HepG2 (cell line): Measurements from ENCODE around the gene PHKB. TPM values are rescaled to one million over a fixed set of nuclear protein-coding genes. Genes with fewer than 3 reads are reported as not detected.

ENCODE experiments used
- ATAC-seq: fragments of 200-7000 bp; cut with Tn5 transposase; 3 replicates; pipeline ENCODE4 v1.9.1; 2020; ENCODE audit warnings: mild to moderate bottlenecking, moderate library complexity
- BruUV-seq: library from RNA; stranded (reverse); fragments of 400-500 nt; replicated peaks from 2 replicates; lab custom pipeline; 2021; lab: Mats Ljungman, UMichigan
- CTCF ChIA-PET: fragments of 300-600 bp; formaldehyde crosslinking; extraction: SDS; loops from one replicate; lab custom pipeline; 2021; ENCODE audit warnings: low total read pairs, inconsistent platforms, low intra/inter-chr PET ratio; lab: Yijun Ruan, JAX
- POLR2A ChIA-PET: fragments of 350-600 bp; sonication (Branson Sonifier 250); formaldehyde crosslinking; loops from one replicate; lab custom pipeline; 2020; ENCODE audit warnings: antibody characterized with exemption, inconsistent platforms; lab: Yijun Ruan, JAX
- DNase-seq: peaks from one replicate; pipeline ENCODE4 v3.0.0-alpha.2; 2015; ENCODE audit warnings: low spot score
- FAIRE-seq: peaks from 3 replicates; lab custom pipeline; 2011; peaks lifted over from hg19 to GRCh38; lab: Jason Lieb, UNC
- H2AFZ ChIP-seq: one replicate; pipeline ENCODE4 v1.6.1; 2011; ENCODE audit warnings: low read length, inconsistent platforms
- H3K27ac ChIP-seq: fragments of 300-600 bp; 3 replicates; pipeline ENCODE4 v1.8.0; 2011; ENCODE audit warnings: mixed run types, mild to moderate bottlenecking, mixed read lengths, low read length, inconsistent platforms; ENCODE audit not compliant: insufficient read depth; ENCODE audit errors: extremely low read length
- H3K27me3 ChIP-seq, 2 experiments: fragments of 200-600 bp in 1 of 2; 2 replicates in 1 of 2; 3 replicates in 1 of 2; pipeline versions ENCODE4 v1.6.0 to v1.8.0; 2011; ENCODE audit warnings: low read length in 2 of 2, mild to moderate bottlenecking in 2 of 2, moderate library complexity in 2 of 2, inconsistent platforms in 1 of 2; ENCODE audit not compliant: insufficient read depth in 2 of 2, control insufficient read depth in 1 of 2
- H3K36me3 ChIP-seq, 2 experiments: fragments of 200-600 bp in 1 of 2; replicated peaks in 1 of 2; 2 replicates in 1 of 2; 3 replicates in 1 of 2; pipeline versions ENCODE4 v1.5.1 to v1.8.0; 2011; ENCODE audit warnings: low read length in 2 of 2, inconsistent platforms in 1 of 2; ENCODE audit not compliant: insufficient read depth in 2 of 2, control insufficient read depth in 1 of 2
- H3K4me1 ChIP-seq: 2 replicates; pipeline ENCODE4 v1.5.1; 2012; ENCODE audit warnings: low read length, inconsistent platforms; ENCODE audit not compliant: insufficient read depth
- H3K4me2 ChIP-seq: 2 replicates; pipeline ENCODE4 v1.6.0; 2011; ENCODE audit warnings: low read depth, low read length, inconsistent platforms
- H3K4me3 ChIP-seq, 3 experiments: fragments of 200-600 bp in 1 of 3; sonication (generic), shearing (Covaris generic) in 1 of 3; replicated peaks in 1 of 3; 2 replicates each; pipeline ENCODE4 v1.5.1; 2011 to 2016; ENCODE audit warnings: low read length in 3 of 3, inconsistent platforms in 2 of 3, low read depth in 2 of 3, mild to moderate bottlenecking in 2 of 3, control low read depth in 1 of 3, mixed read lengths in 1 of 3; ENCODE audit not compliant: insufficient read depth in 1 of 3
- H3K79me2 ChIP-seq: one replicate; pipeline ENCODE4 v1.6.1; 2011; ENCODE audit warnings: low read length, inconsistent platforms; ENCODE audit not compliant: insufficient read depth
- H3K9ac ChIP-seq: 2 replicates; pipeline ENCODE4 v1.6.0; 2011; ENCODE audit warnings: mild to moderate bottlenecking, low read depth, low read length, inconsistent platforms; ENCODE audit not compliant: insufficient read depth
- H3K9me3 ChIP-seq: 2 replicates; pipeline ENCODE4 v1.5.1; 2012; ENCODE audit warnings: mild to moderate bottlenecking, low read length
- H4K20me1 ChIP-seq: 2 replicates; pipeline ENCODE4 v1.6.0; 2011; ENCODE audit warnings: inconsistent platforms, mild to moderate bottlenecking, low read length, moderate library complexity; ENCODE audit not compliant: insufficient read depth
- ATF4 ChIP-seq, 2 experiments: fragments of 450-650 bp in 1 of 2; sonication (generic) in 1 of 2; formaldehyde crosslinking; IDR thresholded peaks; 2 replicates each; pipeline versions ENCODE4 v1.5.0 to v1.8.0; 2020 to 2022; ENCODE audit warnings: mild to moderate bottlenecking in 1 of 2, missing genetic modification reagents in 1 of 2
- EZH2 ChIP-seq: conservative IDR thresholded peaks from 2 replicates; pipeline ENCODE4 v1.6.1; 2012; ENCODE audit warnings: mild to moderate bottlenecking, low read depth, low read length, moderate library complexity
- HNRNPLL ChIP-seq: fragments of 200-400 bp; formaldehyde crosslinking; IDR thresholded peaks from 2 replicates; pipeline ENCODE4 v1.6.1; 2017; ENCODE audit warnings: mild to moderate bottlenecking, low read depth, low read length; ENCODE audit not compliant: poor library complexity, severe bottlenecking
- MAX ChIP-seq: IDR thresholded peaks from 2 replicates; pipeline ENCODE4 v1.6.1; 2012; ENCODE audit warnings: inconsistent platforms
- RBAK ChIP-seq: sonication (generic); formaldehyde crosslinking; IDR thresholded peaks from 2 replicates; pipeline ENCODE4 v1.5.1; 2020; ENCODE audit warnings: mild to moderate bottlenecking, missing genetic modification reagents
- ZFX ChIP-seq: sonication (generic); formaldehyde crosslinking; IDR thresholded peaks from 2 replicates; pipeline ENCODE4 v1.4.0; 2020; ENCODE audit warnings: mild to moderate bottlenecking, low read depth, missing genetic modification reagents, moderate library complexity
- ZNF644 ChIP-seq: IDR thresholded peaks from 2 replicates; pipeline ENCODE4 v1.6.1; 2016; ENCODE audit warnings: low read depth
- WGBS: methylation state at CpG from one replicate; pipeline ENCODE4 v1.1.6; 2017; ENCODE audit warnings: low lambda C conversion rate; 5-methylcytosine and 5-hydroxymethylcytosine counted together
- in situ Hi-C: cut with HindIII; loops from 2 replicates; pipeline ENCODE4 v1.10.0; 2017; ENCODE audit warnings: low pct_unique_long_range_greater_than_20kb; ENCODE audit not compliant: extremely low pct_ligation_motif_present
- intact Hi-C: fragments of 100-400 bp; cut with micrococcal nuclease; formaldehyde crosslinking; loops from one replicate; pipeline ENCODE4 v1.10.0; 2022; ENCODE audit not compliant: unreplicated experiment
- polyA plus RNA-seq, 8 experiments: library from polyadenylated mRNA; depleted of rRNA in 3 of 8; stranded (reverse) in 7 of 8; unstranded in 1 of 8; fragments of >200 nt; fragmentation: Illumina TruSeq in 4 of 8; extraction: Trizol in 4 of 8; gene quantifications; 2 replicates each; pipeline versions ENCODE4 v1.2.1 to v1.2.3, GENCODE V29; 2011 to 2016; ENCODE audit warnings: low read depth in 4 of 8, missing spikeins in 1 of 8, mixed read lengths in 1 of 8; ENCODE audit not compliant: insufficient read depth in 1 of 8
- total RNA-seq, 5 experiments: library from RNA; depleted of rRNA; stranded (reverse); fragments of >200 nt; fragmentation: Illumina TruSeq; extraction: Trizol; gene quantifications; 2 replicates each; pipeline ENCODE4 v1.2.3, GENCODE V29; 2016; ENCODE audit warnings: low read depth in 1 of 5

The PHKB gene
- total and polyA plus RNA-seq, 2 of the 13 experiments (the other 11 are each of a cell fraction or from before 2014, with no cell fraction given) = 66.0 to 80.8 TPM

GRCh38 chr16:47490471-47490870, 29.3 kb downstream of the PHKB start:
- Histone ChIP-seq H4K20me1 (no peaks in the 10 kb centered on the region), H3K79me2 (peaks cover 38% of the 10 kb centered on the region), H2AFZ (no peak overlapping the region), H3K9ac (no peak overlapping the region), H3K27me3 (no peaks in the 10 kb centered on the region), H3K9me3 (no peaks in the 10 kb centered on the region), H3K4me3 (no peak overlapping the region), H3K4me1 (peaks cover 53% of the 10 kb centered on the region), H3K27ac (no peak overlapping the region), H3K4me2 (no peak overlapping the region), H3K36me3 (no peaks in the 10 kb centered on the region)
- no TSS peak for BruUV-seq
- intact Hi-C loops (loop anchor here (5.0 kb wide), 1 partner anchor 47 kb away; no protein-coding TSS in a partner anchor), in situ Hi-C loops (no loop called here)
- DNase-seq (no peak), FAIRE-seq (no peak), ATAC-seq (no peak)
- POLR2A ChIA-PET = no interaction called here
- CTCF ChIA-PET = no interaction called here
- TF ChIP-seq RBAK (no peak), EZH2 (no peak), HNRNPLL (no peak)

GRCh38 chr16:47492036-47492427, 30.9 kb downstream of the PHKB start:
- Histone ChIP-seq H3K79me2 (peaks cover 42% of the 10 kb centered on the region), H3K36me3 (no peaks in the 10 kb centered on the region), H3K9ac (no peak overlapping the region), H3K4me1 (peaks cover 52% of the 10 kb centered on the region), H3K27ac (peak overlapping the region; percentile 65), H3K9me3 (no peaks in the 10 kb centered on the region), H3K4me3 (no peak overlapping the region), H3K27me3 (no peaks in the 10 kb centered on the region), H4K20me1 (no peaks in the 10 kb centered on the region), H2AFZ (no peak overlapping the region), H3K4me2 (peak overlapping the region; percentile 68; the same call in 1 of the 2 replicates)
- 78% methylated on average over 1 of the region's 1 CpG for WGBS
- ATAC-seq = no peak
- TF ChIP-seq MAX (0 out of 2 replicates have a peak, but pooled peaks have one; percentile 20), ATF4 (CRISPR knock-in tag; IDR thresholded peaks at IDR 0.05) (no peak), ZFX (CRISPR knock-in tag) (0 out of 2 replicates have a peak, but pooled peaks have one; percentile 24), ZNF644 (CRISPR knock-in tag) (peak; percentile 29; the same call in 1 of the 2 replicates)
- ChIA-PET CTCF (no interaction called here), POLR2A (interaction anchor here (3.4 kb wide), 1 partner anchor 31 kb away, joined by 23 read pairs; the partner anchor contains the start of genes ITFG1 and PHKB)
- in situ Hi-C loops = no loop called here
- no peak for DNase-seq
- FAIRE-seq = no peak
- intact Hi-C loops = loop anchor here (1.0 to 5.0 kb wide), 2 partner anchors 15 to 45 kb away; no protein-coding TSS in a partner anchor
- no TSS peak for BruUV-seq
